ENCODE data around the gene MRPS2. TPM values are rescaled to one million over a fixed set of nuclear protein-coding genes. Genes with fewer than 3 reads are reported as not detected.
"Not testable (repeated sequence)": the region's sequence is repeated elsewhere in the genome, so short reads cannot be mapped to it uniquely, and the experiment has no call there.

Gene MRPS2
- total RNA-seq, 1 experiment from 2014 or later: 81.0 TPM

GRCh38 chr9:135533674-135534073, 33.2 kb downstream of the MRPS2 start:
- H2BK5ac ChIP-seq (ENCODE audit: insufficient read length, low read length): no peak overlapping the region
- no peaks in the 10 kb centered on the region for H3K79me1 ChIP-seq (ENCODE audit: insufficient read depth, low read depth, low read length, poor library complexity, severe bottlenecking)
- H2BK120ac ChIP-seq (ENCODE audit: low read depth, low read length, poor library complexity, severe bottlenecking): no peak overlapping the region
- H3K14ac ChIP-seq (ENCODE audit: insufficient read depth, low read length): no peak overlapping the region
- H3K27ac ChIP-seq (ENCODE audit: insufficient read length, low read depth, low read length): no peak overlapping the region
- H3K4me1 ChIP-seq (ENCODE audit: insufficient read depth, low read length): no peaks in the 10 kb centered on the region; the same call in 1 of the 2 replicates
- no peak overlapping the region for H2AFZ ChIP-seq (ENCODE audit: low read length)
- no CpG with 5 or more reads among the region's 12 CpGs for WGBS (ENCODE audit: extremely low coverage, insufficient read length, low lambda C conversion rate)
- H3K4ac ChIP-seq (ENCODE audit: low read depth, low read length): no peak overlapping the region
- no peak overlapping the region for H3K9ac ChIP-seq (ENCODE audit: extremely low read depth, insufficient read length, low read length)
- H2BK20ac ChIP-seq (ENCODE audit: low read depth, low read length, poor library complexity, severe bottlenecking): no peak overlapping the region
- no peak for DNase-seq
- Mint-ChIP-seq H3K27ac (no peak overlapping the region; a peak in 1 of 7 replicates), H3K27me3 (ENCODE audit: low read depth) (peaks cover 13% of the 10 kb centered on the region), H3K9me3 (no peaks in the 10 kb centered on the region), H3K4me3 (no peak overlapping the region), H3K36me3 (ENCODE audit: insufficient read depth in 1 of 3, low read depth in 3 of 3) (no peaks in the 10 kb centered on the region), H3K4me1 (peaks cover 9 to 11% of the 10 kb centered on the region in 2 experiments)
- H4K20me1 ChIP-seq (ENCODE audit: control insufficient read depth, insufficient read depth, insufficient read length): no peaks in the 10 kb centered on the region
- no peak overlapping the region for H4K5ac ChIP-seq (ENCODE audit: insufficient read length, low read depth, low read length)
- no peak overlapping the region for H2BK15ac ChIP-seq (ENCODE audit: low read depth, low read length)
- no peaks in the 10 kb centered on the region for H3K79me2 ChIP-seq (ENCODE audit: insufficient read depth, low read length)
- H3T11ph ChIP-seq (ENCODE audit: low read length): no peak overlapping the region
- H3K4me2 ChIP-seq (ENCODE audit: insufficient read depth, insufficient read length, low read length): no peak overlapping the region
- no peak for TF ChIP-seq CTCF (conservative IDR thresholded peaks at IDR 0.05)
- H3K23me2 ChIP-seq (ENCODE audit: insufficient read length, low read depth, low read length, poor library complexity, severe bottlenecking): no peaks in the 10 kb centered on the region
- no peaks in the 10 kb centered on the region for H3K27me3 ChIP-seq (ENCODE audit: insufficient read depth, low read length)
- H2BK12ac ChIP-seq (ENCODE audit: insufficient read length, low read depth, low read length): no peak overlapping the region
- H3K9me3 ChIP-seq (ENCODE audit: control insufficient read depth, low read depth, low read length): no peaks in the 10 kb centered on the region
- no peak overlapping the region for H4K91ac ChIP-seq (ENCODE audit: insufficient read length, low read depth, low read length)
- H3K56ac ChIP-seq (ENCODE audit: insufficient read length, low read depth, low read length): no peak overlapping the region
- no peak overlapping the region for H4K8ac ChIP-seq (replicated peaks; ENCODE audit: insufficient read length, low read depth, low read length)
- no peak overlapping the region for H2AK5ac ChIP-seq (ENCODE audit: insufficient read length, low read length)
- no peak overlapping the region for H3K23ac ChIP-seq (ENCODE audit: insufficient read length, low read depth, low read length)
- no peak overlapping the region for H3K18ac ChIP-seq (ENCODE audit: insufficient read length, low read depth, low read length)

GRCh38 chr9:135534192-135534711, 33.8 kb downstream of the MRPS2 start:
- not testable (repeated sequence) for H3K56ac ChIP-seq (ENCODE audit: insufficient read length, low read depth, low read length); H3K79me1 ChIP-seq (ENCODE audit: insufficient read depth, low read depth, low read length, poor library complexity, severe bottlenecking); H3K27ac ChIP-seq (ENCODE audit: insufficient read length, low read depth, low read length); H2AK5ac ChIP-seq (ENCODE audit: insufficient read length, low read length); H3K9ac ChIP-seq (ENCODE audit: extremely low read depth, insufficient read length, low read length); H2BK12ac ChIP-seq (ENCODE audit: insufficient read length, low read depth, low read length); H2AFZ ChIP-seq (ENCODE audit: low read length); H4K5ac ChIP-seq (ENCODE audit: insufficient read length, low read depth, low read length); H4K20me1 ChIP-seq (ENCODE audit: control insufficient read depth, insufficient read depth, insufficient read length); H3T11ph ChIP-seq (ENCODE audit: low read length); H4K8ac ChIP-seq (replicated peaks; ENCODE audit: insufficient read length, low read depth, low read length); H3K79me2 ChIP-seq (ENCODE audit: insufficient read depth, low read length); DNase-seq; H3K27me3 ChIP-seq (ENCODE audit: insufficient read depth, low read length); H2BK5ac ChIP-seq (ENCODE audit: insufficient read length, low read length); H3K14ac ChIP-seq (ENCODE audit: insufficient read depth, low read length); H3K18ac ChIP-seq (ENCODE audit: insufficient read length, low read depth, low read length); H3K9me3 ChIP-seq (ENCODE audit: control insufficient read depth, low read depth, low read length); H3K36me3 Mint-ChIP-seq (ENCODE audit: insufficient read depth in 1 of 3, low read depth in 3 of 3); H3K4ac ChIP-seq (ENCODE audit: low read depth, low read length); H3K9me3 Mint-ChIP-seq; H3K23ac ChIP-seq (ENCODE audit: insufficient read length, low read depth, low read length); H3K4me3 Mint-ChIP-seq; H4K91ac ChIP-seq (ENCODE audit: insufficient read length, low read depth, low read length); H3K27ac Mint-ChIP-seq; H2BK20ac ChIP-seq (ENCODE audit: low read depth, low read length, poor library complexity, severe bottlenecking); H2BK15ac ChIP-seq (ENCODE audit: low read depth, low read length); H3K4me1 ChIP-seq (ENCODE audit: insufficient read depth, low read length); H2BK120ac ChIP-seq (ENCODE audit: low read depth, low read length, poor library complexity, severe bottlenecking); H3K23me2 ChIP-seq (ENCODE audit: insufficient read length, low read depth, low read length, poor library complexity, severe bottlenecking); H3K4me2 ChIP-seq (ENCODE audit: insufficient read depth, insufficient read length, low read length)
- Mint-ChIP-seq H3K27me3 (ENCODE audit: low read depth) (peaks cover 17% of the 10 kb centered on the region), H3K4me1 (peaks cover 9 to 11% of the 10 kb centered on the region in 2 experiments)
- WGBS (ENCODE audit: extremely low coverage, insufficient read length, low lambda C conversion rate): no CpG with 5 or more reads among the region's 10 CpGs

All from H9 (cell line).